GM23248 (cell line): Measurements from ENCODE around the gene LILRA5. TPM values are rescaled to one million over a fixed set of nuclear protein-coding genes. Genes with fewer than 3 reads are reported as not detected.

ENCODE experiments used
- DNase-seq: peaks from one replicate; pipeline ENCODE4 v3.0.0-alpha.2; 2015
- H2AFZ ChIP-seq: fragments of 200-600 bp; sonication (generic); 2 replicates; pipeline ENCODE4 v1.6.1; 2016; ENCODE audit warnings: antibody characterized with exemption
- H3F3A ChIP-seq: fragments of 200-600 bp; sonication (generic); 2 replicates; pipeline ENCODE4 v1.6.1; 2016; ENCODE audit warnings: mild to moderate bottlenecking, antibody characterized with exemption, mixed run types; ENCODE audit not compliant: insufficient read depth
- H3K27ac ChIP-seq: fragments of 200-600 bp; sonication (generic); 2 replicates; pipeline ENCODE4 v1.5.1; 2016; ENCODE audit warnings: mild to moderate bottlenecking
- H3K27me3 ChIP-seq: fragments of 200-600 bp; sonication (generic); replicated peaks from 2 replicates; pipeline ENCODE4 v1.6.1; 2016; ENCODE audit warnings: mild to moderate bottlenecking; ENCODE audit not compliant: insufficient read depth
- H3K36me3 ChIP-seq: fragments of 200-600 bp; sonication (generic); 2 replicates; pipeline ENCODE4 v1.6.1; 2016; ENCODE audit warnings: low read depth, mild to moderate bottlenecking
- H3K4me1 ChIP-seq: fragments of 200-600 bp; sonication (generic); 2 replicates; pipeline ENCODE4 v1.6.1; 2016; ENCODE audit warnings: mild to moderate bottlenecking; ENCODE audit not compliant: insufficient read depth
- H3K4me2 ChIP-seq: fragments of 200-600 bp; sonication (generic); one replicate; pipeline ENCODE4 v1.6.1; 2016; ENCODE audit warnings: mild to moderate bottlenecking; ENCODE audit not compliant: unreplicated experiment
- H3K4me3 ChIP-seq: fragments of 200-600 bp; sonication (generic); 2 replicates; pipeline ENCODE4 v1.5.1; 2016; ENCODE audit warnings: mild to moderate bottlenecking
- H3K79me2 ChIP-seq: fragments of 200-600 bp; sonication (generic); 2 replicates; pipeline ENCODE4 v1.6.1; 2016; ENCODE audit warnings: mild to moderate bottlenecking; ENCODE audit not compliant: insufficient read depth
- H3K9ac ChIP-seq: fragments of 200-600 bp; sonication (generic); 2 replicates; pipeline ENCODE4 v1.6.1; 2016; ENCODE audit warnings: mild to moderate bottlenecking
- H3K9me2 ChIP-seq: fragments of 200-600 bp; sonication (generic); 2 replicates; pipeline ENCODE4 v1.6.1; 2016; ENCODE audit warnings: mixed run types, mild to moderate bottlenecking, moderate library complexity; ENCODE audit not compliant: insufficient read depth
- H3K9me3 ChIP-seq: fragments of 200-600 bp; sonication (generic); one replicate; pipeline ENCODE4 v1.6.1; 2017; ENCODE audit warnings: low read depth
- H4K20me1 ChIP-seq: fragments of 200-600 bp; sonication (generic); 2 replicates; pipeline ENCODE4 v1.6.0; 2016; ENCODE audit not compliant: insufficient read depth
- EZH2 ChIP-seq: fragments of 200-600 bp; sonication (generic); IDR thresholded peaks from 2 replicates; pipeline ENCODE4 v1.6.1; 2018; ENCODE audit warnings: antibody characterized with exemption, mild to moderate bottlenecking; ENCODE audit not compliant: insufficient read depth, poor library complexity, severe bottlenecking
- EZH2phosphoT487 ChIP-seq: fragments of 200-600 bp; sonication (generic); IDR thresholded peaks from 2 replicates; pipeline ENCODE4 v1.6.1; 2018; ENCODE audit warnings: antibody characterized with exemption, moderate library complexity, mild to moderate bottlenecking, low read depth; ENCODE audit not compliant: insufficient read depth
- WGBS, 2 experiments: methylation state at CpG; one replicate each; pipeline ENCODE4 v1.1.6; 2015 to 2017; ENCODE audit warnings: low lambda C conversion rate in 2 of 2, low coverage in 1 of 2; ENCODE audit errors: missing lambda C conversion rate in 2 of 2; 5-methylcytosine and 5-hydroxymethylcytosine counted together
- in situ Hi-C: fragments of 300-500 bp; cut with MboI; formaldehyde crosslinking; loops from 2 replicates; pipeline ENCODE4 v1.15.0; 2020
- polyA plus RNA-seq: library from polyadenylated mRNA; unstranded; fragments of >200 nt; fragmentation: Nextera tagmentation; extraction: Ambion mirVana; gene quantifications from 2 replicates; pipeline ENCODE4 v1.2.1, GENCODE V29; 2016
- total RNA-seq: library from RNA; depleted of rRNA; stranded (reverse); fragments of >200 nt; shearing (Covaris generic); gene quantifications from 2 replicates; pipeline ENCODE4 v1.2.3, GENCODE V29; 2014

Gene LILRA5
- total and polyA plus RNA-seq, 2 experiments from 2014 or later: not detected

GRCh38 chr19:54305141-54305540 lies 7.8 kb downstream of the LILRA5 start:
- in situ Hi-C loops: no loop called here
- Histone ChIP-seq H4K20me1 (no peaks in the 10 kb centered on the region), H3K4me3 (no peak overlapping the region), H2AFZ (no peak overlapping the region), H3K79me2 (no peaks in the 10 kb centered on the region), H3F3A (no peaks in the 10 kb centered on the region), H3K9ac (no peak overlapping the region), H3K27me3 (no peaks in the 10 kb centered on the region), H3K9me3 (no peaks in the 10 kb centered on the region), H3K27ac (no peak overlapping the region), H3K4me1 (no peaks in the 10 kb centered on the region), H3K4me2 (no peak overlapping the region), H3K36me3 (no peaks in the 10 kb centered on the region), H3K9me2 (no peaks in the 10 kb centered on the region)
- WGBS, 2 experiments: 16 to 25% methylated on average over 1 of the region's 1 CpG
- no peak for DNase-seq
- TF ChIP-seq EZH2 (no peak), EZH2phosphoT487 (no peak)

GRCh38 chr19:54302257-54302656 lies 10.7 kb downstream of the LILRA5 start:
- Histone ChIP-seq H3K4me2 (no peak overlapping the region), H3K9ac (no peak overlapping the region), H3F3A (no peaks in the 10 kb centered on the region), H3K4me1 (no peaks in the 10 kb centered on the region), H3K4me3 (no peak overlapping the region), H3K27me3 (no peaks in the 10 kb centered on the region; the same call in 1 of the 2 replicates), H4K20me1 (no peaks in the 10 kb centered on the region), H3K36me3 (no peaks in the 10 kb centered on the region), H3K79me2 (no peaks in the 10 kb centered on the region), H3K9me2 (no peaks in the 10 kb centered on the region), H3K27ac (no peak overlapping the region), H3K9me3 (no peaks in the 10 kb centered on the region), H2AFZ (no peak overlapping the region)
- in situ Hi-C loops: no loop called here
- WGBS, 2 experiments: 39 to 50% methylated on average over 4 of the region's 4 CpGs
- no peak for TF ChIP-seq EZH2phosphoT487
- no peak for TF ChIP-seq EZH2
- no peak for DNase-seq

- in situ Hi-C loops: no loop called here
Observed at GRCh38 chr19:54299515-54299914, 13.5 kb downstream of the LILRA5 start.

GRCh38 chr19:54299126-54299498 lies 13.9 kb downstream of the LILRA5 start:
- Histone ChIP-seq H3K79me2 (no peaks in the 10 kb centered on the region), H2AFZ (no peak overlapping the region), H3K9me3 (no peaks in the 10 kb centered on the region), H3K4me2 (no peak overlapping the region), H3K4me1 (no peaks in the 10 kb centered on the region), H3K27me3 (no peaks in the 10 kb centered on the region; the same call in 1 of the 2 replicates), H3K4me3 (no peak overlapping the region), H3K9me2 (no peaks in the 10 kb centered on the region), H3K27ac (no peak overlapping the region), H4K20me1 (no peaks in the 10 kb centered on the region), H3F3A (no peaks in the 10 kb centered on the region), H3K9ac (no peak overlapping the region), H3K36me3 (no peaks in the 10 kb centered on the region)
- 31 to 34% methylated on average over 7 of the region's 7 CpGs for WGBS, 2 experiments
- in situ Hi-C loops: no loop called here
- TF ChIP-seq EZH2 (no peak), EZH2phosphoT487 (no peak)
- DNase-seq: no peak

More at GRCh38 chr19:54299515-54299914, 13.5 kb downstream of the LILRA5 start:
- no peaks in the 10 kb centered on the region for H4K20me1 ChIP-seq
- no peak overlapping the region for H3K9ac ChIP-seq
- H3K36me3 ChIP-seq: no peaks in the 10 kb centered on the region
- no peak overlapping the region for H3K4me3 ChIP-seq
- H2AFZ ChIP-seq: no peak overlapping the region
- TF ChIP-seq EZH2phosphoT487: no peak
- TF ChIP-seq EZH2: no peak
- H3K9me3 ChIP-seq: no peaks in the 10 kb centered on the region
- no peaks in the 10 kb centered on the region for H3F3A ChIP-seq
- H3K27ac ChIP-seq: no peak overlapping the region
- WGBS, 2 experiments: 58 to 62% methylated on average over 5 of the region's 5 CpGs
- DNase-seq: no peak
- H3K79me2 ChIP-seq: no peaks in the 10 kb centered on the region
- H3K9me2 ChIP-seq: no peaks in the 10 kb centered on the region
- no peaks in the 10 kb centered on the region for H3K4me1 ChIP-seq
- no peak overlapping the region for H3K4me2 ChIP-seq
- no peaks in the 10 kb centered on the region; the same call in 1 of the 2 replicates for H3K27me3 ChIP-seq
